Transverse colon (tissue), 3 donors: ENCODE data around the gene CCDC154.

ENCODE experiments used
- CTCF ChIP-seq, 5 experiments: fragments of 200-600 bp in 3 of 5; fragments of 450-650 bp in 2 of 5; sonication (generic) in 3 of 5; IDR thresholded peaks; 1 replicate in 2 of 5; 2 replicates in 3 of 5; pipeline ENCODE4 v1.5.1; 2016 to 2017; ENCODE audit warnings: antibody characterized with exemption in 5 of 5, inconsistent platforms in 3 of 5, mild to moderate bottlenecking in 2 of 5, moderate library complexity in 1 of 5
- POLR2A ChIP-seq: fragments of 450-650 bp; IDR thresholded peaks from one replicate; pipeline ENCODE4 v1.6.1; 2016; ENCODE audit warnings: antibody characterized with exemption, mild to moderate bottlenecking, moderate library complexity

GRCh38 chr16:1403733-1404132, 40.6 kb downstream of the CCDC154 start:
- TF ChIP-seq CTCF (IDR thresholded peaks at IDR 0.05) (no peak), POLR2A (no peak)
